Measurements from ENCODE around the gene PACSIN2. TPM values are rescaled to one million over a fixed set of nuclear protein-coding genes. Genes with fewer than 3 reads are reported as not detected.

The PACSIN2 gene
- total RNA-seq, 6 experiments from 2014 or later, result 69.8 to 97.3 (median 76.2) TPM

- Mint-ChIP-seq H3K4me3 (no peak overlapping the region), H3K4me1 (ENCODE audit: low read depth) (peaks cover 2% of the 10 kb centered on the region), H3K36me3 (ENCODE audit: low read depth) (peaks cover 6% of the 10 kb centered on the region; the same call in 1 of the 2 replicates), H3K9me3 (no peaks in the 10 kb centered on the region), H3K27ac (no peak overlapping the region), H3K27me3 (ENCODE audit: insufficient read depth) (peaks cover 2% of the 10 kb centered on the region)
- DNase-seq, result no peak
- TF ChIP-seq, protein P1, sequence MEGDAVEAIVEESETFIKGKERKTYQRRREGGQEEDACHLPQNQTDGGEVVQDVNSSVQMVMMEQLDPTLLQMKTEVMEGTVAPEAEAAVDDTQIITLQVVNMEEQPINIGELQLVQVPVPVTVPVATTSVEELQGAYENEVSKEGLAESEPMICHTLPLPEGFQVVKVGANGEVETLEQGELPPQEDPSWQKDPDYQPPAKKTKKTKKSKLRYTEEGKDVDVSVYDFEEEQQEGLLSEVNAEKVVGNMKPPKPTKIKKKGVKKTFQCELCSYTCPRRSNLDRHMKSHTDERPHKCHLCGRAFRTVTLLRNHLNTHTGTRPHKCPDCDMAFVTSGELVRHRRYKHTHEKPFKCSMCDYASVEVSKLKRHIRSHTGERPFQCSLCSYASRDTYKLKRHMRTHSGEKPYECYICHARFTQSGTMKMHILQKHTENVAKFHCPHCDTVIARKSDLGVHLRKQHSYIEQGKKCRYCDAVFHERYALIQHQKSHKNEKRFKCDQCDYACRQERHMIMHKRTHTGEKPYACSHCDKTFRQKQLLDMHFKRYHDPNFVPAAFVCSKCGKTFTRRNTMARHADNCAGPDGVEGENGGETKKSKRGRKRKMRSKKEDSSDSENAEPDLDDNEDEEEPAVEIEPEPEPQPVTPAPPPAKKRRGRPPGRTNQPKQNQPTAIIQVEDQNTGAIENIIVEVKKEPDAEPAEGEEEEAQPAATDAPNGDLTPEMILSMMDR (IDR thresholded peaks at IDR 0.05), result no peak
These were observed 123.9 kb downstream of the PACSIN2 start for GRCh38 chr22:42891008-42891407.

- H3K27me3 Mint-ChIP-seq (ENCODE audit: insufficient read depth), result peaks cover 2% of the 10 kb centered on the region
- H3K9me3 Mint-ChIP-seq, result no peaks in the 10 kb centered on the region
- DNase-seq, result no peak
- no peak overlapping the region for H3K27ac Mint-ChIP-seq
- H3K4me1 Mint-ChIP-seq (ENCODE audit: low read depth), result peaks cover 16% of the 10 kb centered on the region
- H3K4me3 Mint-ChIP-seq, result no peak overlapping the region
- TF ChIP-seq, protein P1 (IDR thresholded peaks at IDR 0.05), result no peak
- peaks cover 6% of the 10 kb centered on the region for H3K36me3 Mint-ChIP-seq (ENCODE audit: low read depth)
These were observed 125.6 kb downstream of the PACSIN2 start for GRCh38 chr22:42889304-42889703.

DNA sequence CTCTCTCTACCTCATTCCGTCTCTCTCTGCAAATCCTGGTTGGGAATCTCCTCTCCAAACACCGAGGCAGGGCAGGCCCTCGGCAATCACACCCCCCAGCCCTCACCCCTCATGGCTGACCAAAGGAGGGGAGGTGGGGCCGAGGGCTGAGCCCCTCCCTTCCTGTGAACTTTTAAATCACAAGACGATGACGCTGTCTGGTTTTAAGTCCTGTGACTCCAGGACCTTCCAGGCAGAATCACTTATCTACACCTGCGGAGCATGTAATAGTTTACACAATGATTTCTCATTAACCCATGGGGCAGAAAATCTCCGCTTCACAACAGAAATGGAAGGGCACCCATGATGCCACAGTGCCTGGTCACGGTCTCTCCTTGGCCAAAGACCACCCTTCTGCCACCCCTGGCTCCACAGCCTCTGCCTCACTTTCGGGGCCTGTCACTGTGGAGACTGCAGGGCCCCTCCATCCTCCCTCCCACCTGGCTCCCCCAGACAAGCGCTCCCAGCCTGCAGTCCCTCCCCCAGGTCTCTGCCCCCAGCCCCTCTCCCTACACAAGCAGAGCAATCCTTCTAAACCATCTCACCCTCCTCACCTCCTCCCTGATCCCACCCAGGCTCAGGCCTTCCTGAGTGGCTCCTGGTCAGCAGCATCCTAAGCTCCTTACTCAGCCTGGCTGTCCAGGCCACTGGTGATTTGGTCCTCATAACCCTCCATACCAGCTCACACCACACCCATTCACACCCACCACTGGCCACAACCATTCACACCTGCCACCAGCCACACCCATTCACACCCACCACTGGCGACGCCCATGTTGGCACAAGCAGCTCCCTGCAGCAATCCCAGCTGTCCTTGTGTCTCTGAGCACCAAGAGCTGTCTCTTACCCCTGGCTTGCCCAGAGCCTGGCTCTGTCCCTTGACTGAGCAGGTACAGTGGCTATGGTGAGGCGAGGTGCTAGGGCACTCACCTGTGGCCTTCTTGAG lies 127.1 kb downstream of the PACSIN2 start:
- H3K36me3 Mint-ChIP-seq (ENCODE audit: low read depth), result peaks cover 6% of the 10 kb centered on the region
- H3K4me3 Mint-ChIP-seq, result no peak overlapping the region
- no peak for DNase-seq
- no peaks in the 10 kb centered on the region for H3K9me3 Mint-ChIP-seq
- H3K27ac Mint-ChIP-seq, result 0 out of 2 replicates have a peak overlapping the region, but pooled peaks have one; percentile 2
- H3K4me1 Mint-ChIP-seq (ENCODE audit: low read depth), result peaks cover 16% of the 10 kb centered on the region
- peaks cover 2% of the 10 kb centered on the region for H3K27me3 Mint-ChIP-seq (ENCODE audit: insufficient read depth)
- TF ChIP-seq, protein P1 (IDR thresholded peaks at IDR 0.05), result no peak

DNA sequence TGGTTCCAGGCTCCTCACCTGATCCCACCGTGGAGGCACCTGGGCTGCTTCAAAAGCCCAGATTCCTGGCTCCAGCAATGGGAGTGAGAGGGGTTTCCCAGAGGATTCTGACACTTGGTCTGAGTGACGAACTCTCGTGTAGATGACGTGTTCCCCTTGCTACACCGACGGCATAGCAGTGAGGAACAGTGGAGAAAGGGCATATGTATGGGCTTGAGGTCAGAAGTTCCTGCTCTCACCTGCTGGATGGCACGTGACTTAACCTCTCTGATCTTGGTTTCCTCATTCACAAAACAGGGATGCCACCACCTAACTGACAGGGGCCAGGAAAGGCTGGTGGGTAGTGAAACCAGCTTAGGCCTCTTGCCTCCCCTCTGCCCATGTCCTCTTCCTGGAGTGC lies 127.8 kb downstream of the PACSIN2 start:
- Mint-ChIP-seq H3K4me3 (no peak overlapping the region), H3K36me3 (ENCODE audit: low read depth) (peaks cover 6% of the 10 kb centered on the region), H3K27ac (no peak overlapping the region), H3K4me1 (ENCODE audit: low read depth) (peaks cover 16% of the 10 kb centered on the region), H3K27me3 (ENCODE audit: insufficient read depth) (peaks cover 2% of the 10 kb centered on the region), H3K9me3 (no peaks in the 10 kb centered on the region)
- TF ChIP-seq, protein P1 (IDR thresholded peaks at IDR 0.05), result no peak
- no peak for DNase-seq

DNA sequence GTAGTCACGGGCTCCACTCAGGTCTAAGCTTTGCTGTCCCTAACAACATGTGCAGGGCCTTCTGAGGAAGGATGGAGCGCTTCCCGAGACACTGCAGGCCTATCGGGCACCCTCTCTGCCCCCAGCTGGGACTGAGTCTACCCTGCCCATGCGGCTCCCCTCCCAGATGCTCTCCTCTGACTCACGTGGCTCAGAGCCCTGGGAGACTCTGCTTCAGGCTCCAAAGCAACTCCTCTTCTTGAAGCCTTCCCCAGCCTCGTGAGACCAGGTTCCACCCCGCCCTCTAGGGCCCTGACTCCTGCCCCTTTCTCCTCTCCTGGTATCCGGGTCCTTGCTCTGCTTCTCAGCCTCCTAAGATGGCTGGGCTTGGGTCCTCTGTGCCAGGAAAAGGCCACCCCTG lies 129.5 kb downstream of the PACSIN2 start:
- Mint-ChIP-seq H3K27ac (peak overlapping the region; percentile 70), H3K27me3 (ENCODE audit: insufficient read depth) (peaks cover 2% of the 10 kb centered on the region), H3K4me1 (ENCODE audit: low read depth) (peaks cover 16% of the 10 kb centered on the region)

More for the DNA sequence above, 129.5 kb downstream of the PACSIN2 start:
- peak; percentile 9 for DNase-seq
- TF ChIP-seq, protein P1 (IDR thresholded peaks at IDR 0.05), result no peak
- Mint-ChIP-seq H3K4me3 (no peak overlapping the region), H3K9me3 (no peaks in the 10 kb centered on the region), H3K36me3 (ENCODE audit: low read depth) (peaks cover 6% of the 10 kb centered on the region)
